Measurements from ENCODE around the gene BCL2. TPM values are rescaled to one million over a fixed set of nuclear protein-coding genes. Genes with fewer than 3 reads are reported as not detected.

The BCL2 gene
- polyA plus RNA-seq, 1 of the 3 experiments (the other 2 are of a cell fraction), result 1.5 TPM

GRCh38 chr18:63198868-63199742 lies 120.5 kb downstream of the BCL2 start (continued):
- no peak for TF ChIP-seq POLR2AphosphoS5 (IDR thresholded peaks at IDR 0.05; ENCODE audit: low read depth, low read length)
- no peak for TF ChIP-seq RXRA (IDR thresholded peaks at IDR 0.05; ENCODE audit: borderline replicate concordance, low read depth)
- TF ChIP-seq, protein P1, sequence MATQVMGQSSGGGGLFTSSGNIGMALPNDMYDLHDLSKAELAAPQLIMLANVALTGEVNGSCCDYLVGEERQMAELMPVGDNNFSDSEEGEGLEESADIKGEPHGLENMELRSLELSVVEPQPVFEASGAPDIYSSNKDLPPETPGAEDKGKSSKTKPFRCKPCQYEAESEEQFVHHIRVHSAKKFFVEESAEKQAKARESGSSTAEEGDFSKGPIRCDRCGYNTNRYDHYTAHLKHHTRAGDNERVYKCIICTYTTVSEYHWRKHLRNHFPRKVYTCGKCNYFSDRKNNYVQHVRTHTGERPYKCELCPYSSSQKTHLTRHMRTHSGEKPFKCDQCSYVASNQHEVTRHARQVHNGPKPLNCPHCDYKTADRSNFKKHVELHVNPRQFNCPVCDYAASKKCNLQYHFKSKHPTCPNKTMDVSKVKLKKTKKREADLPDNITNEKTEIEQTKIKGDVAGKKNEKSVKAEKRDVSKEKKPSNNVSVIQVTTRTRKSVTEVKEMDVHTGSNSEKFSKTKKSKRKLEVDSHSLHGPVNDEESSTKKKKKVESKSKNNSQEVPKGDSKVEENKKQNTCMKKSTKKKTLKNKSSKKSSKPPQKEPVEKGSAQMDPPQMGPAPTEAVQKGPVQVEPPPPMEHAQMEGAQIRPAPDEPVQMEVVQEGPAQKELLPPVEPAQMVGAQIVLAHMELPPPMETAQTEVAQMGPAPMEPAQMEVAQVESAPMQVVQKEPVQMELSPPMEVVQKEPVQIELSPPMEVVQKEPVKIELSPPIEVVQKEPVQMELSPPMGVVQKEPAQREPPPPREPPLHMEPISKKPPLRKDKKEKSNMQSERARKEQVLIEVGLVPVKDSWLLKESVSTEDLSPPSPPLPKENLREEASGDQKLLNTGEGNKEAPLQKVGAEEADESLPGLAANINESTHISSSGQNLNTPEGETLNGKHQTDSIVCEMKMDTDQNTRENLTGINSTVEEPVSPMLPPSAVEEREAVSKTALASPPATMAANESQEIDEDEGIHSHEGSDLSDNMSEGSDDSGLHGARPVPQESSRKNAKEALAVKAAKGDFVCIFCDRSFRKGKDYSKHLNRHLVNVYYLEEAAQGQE (IDR thresholded peaks at IDR 0.05; ENCODE audit: low read depth, low read length), result no peak
- TF ChIP-seq SMC3 (IDR thresholded peaks at IDR 0.05; ENCODE audit: low read depth, low read length), result no peak

DNA sequence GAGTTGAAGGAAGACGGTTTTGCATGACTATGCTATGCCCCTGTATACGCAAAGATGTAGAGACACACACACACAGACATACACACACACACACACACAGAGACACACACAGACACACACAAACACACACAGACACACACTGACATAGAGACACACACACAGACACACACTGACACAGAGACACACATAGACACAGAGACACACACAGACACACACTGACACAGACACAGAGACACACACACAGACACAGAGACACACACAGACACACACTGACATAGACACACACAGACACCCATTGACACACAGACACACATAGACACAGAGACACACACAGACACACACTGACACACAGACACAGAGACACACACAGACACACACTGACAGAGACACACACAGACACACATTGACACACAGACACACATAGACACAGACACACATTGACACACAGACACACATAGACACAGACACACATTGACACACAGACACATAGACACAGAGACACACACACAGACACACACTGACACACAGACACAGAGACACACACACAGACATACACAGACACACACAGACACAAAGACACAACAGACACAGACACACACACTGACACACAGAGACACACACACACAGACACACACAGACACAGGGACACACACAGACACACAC lies 121.3 kb downstream of the BCL2 start:
- Histone ChIP-seq H2AFZ (ENCODE audit: low read depth) (no peak overlapping the region), H3K4me1 (ENCODE audit: control insufficient read depth in 1 of 2, insufficient read depth in 2 of 2, low read depth in 1 of 2, low read length in 1 of 2) (no peaks in the 10 kb centered on the region), H3K79me2 (ENCODE audit: insufficient read depth) (no peaks in the 10 kb centered on the region), H3F3A (replicated peaks; ENCODE audit: insufficient read depth) (no peaks in the 10 kb centered on the region), H3K27me3 (ENCODE audit: insufficient read depth) (no peaks in the 10 kb centered on the region), H3K27ac (ENCODE audit: low read depth in 2 of 2, low read length in 1 of 2) (no peak overlapping the region), H3K4me2 (no peak overlapping the region), H3K9me3 (no peaks in the 10 kb centered on the region), H3K9ac (no peak overlapping the region), H3K9me2 (no peaks in the 10 kb centered on the region), H4K20me1 (ENCODE audit: insufficient read depth) (no peaks in the 10 kb centered on the region), H3K4me3 (ENCODE audit: low read depth in 2 of 2, low read length in 1 of 2) (no peak overlapping the region), H3K36me3 (replicated peaks in 1 of 2; ENCODE audit: control insufficient read depth in 1 of 2, insufficient read depth in 2 of 2, low read length in 1 of 2) (no peaks in the 10 kb centered on the region)
- no peak for TF ChIP-seq RFX5 (IDR thresholded peaks at IDR 0.05; ENCODE audit: low read length)
- TF ChIP-seq SIN3A (IDR thresholded peaks at IDR 0.05; ENCODE audit: borderline replicate concordance, low read depth, low read length), result no peak
- no peak for TF ChIP-seq MXI1 (IDR thresholded peaks at IDR 0.05; ENCODE audit: low read depth, low read length)
- TF ChIP-seq, protein P2, sequence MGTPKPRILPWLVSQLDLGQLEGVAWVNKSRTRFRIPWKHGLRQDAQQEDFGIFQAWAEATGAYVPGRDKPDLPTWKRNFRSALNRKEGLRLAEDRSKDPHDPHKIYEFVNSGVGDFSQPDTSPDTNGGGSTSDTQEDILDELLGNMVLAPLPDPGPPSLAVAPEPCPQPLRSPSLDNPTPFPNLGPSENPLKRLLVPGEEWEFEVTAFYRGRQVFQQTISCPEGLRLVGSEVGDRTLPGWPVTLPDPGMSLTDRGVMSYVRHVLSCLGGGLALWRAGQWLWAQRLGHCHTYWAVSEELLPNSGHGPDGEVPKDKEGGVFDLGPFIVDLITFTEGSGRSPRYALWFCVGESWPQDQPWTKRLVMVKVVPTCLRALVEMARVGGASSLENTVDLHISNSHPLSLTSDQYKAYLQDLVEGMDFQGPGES (IDR thresholded peaks at IDR 0.05; ENCODE audit: low read depth, low read length), result no peak
- TF ChIP-seq GATA2 (CRISPR knock-in tag; IDR thresholded peaks at IDR 0.05), result no peak
- TF ChIP-seq FOXM1 (IDR thresholded peaks at IDR 0.05; ENCODE audit: low read depth), result no peak
- TF ChIP-seq EP300 (IDR thresholded peaks at IDR 0.05; ENCODE audit: borderline replicate concordance in 1 of 2, low read depth in 1 of 2, low read length in 1 of 2), result no peak
- no peak for TF ChIP-seq RAD21 (IDR thresholded peaks at IDR 0.05; ENCODE audit: low read length)
- TF ChIP-seq, protein P3, sequence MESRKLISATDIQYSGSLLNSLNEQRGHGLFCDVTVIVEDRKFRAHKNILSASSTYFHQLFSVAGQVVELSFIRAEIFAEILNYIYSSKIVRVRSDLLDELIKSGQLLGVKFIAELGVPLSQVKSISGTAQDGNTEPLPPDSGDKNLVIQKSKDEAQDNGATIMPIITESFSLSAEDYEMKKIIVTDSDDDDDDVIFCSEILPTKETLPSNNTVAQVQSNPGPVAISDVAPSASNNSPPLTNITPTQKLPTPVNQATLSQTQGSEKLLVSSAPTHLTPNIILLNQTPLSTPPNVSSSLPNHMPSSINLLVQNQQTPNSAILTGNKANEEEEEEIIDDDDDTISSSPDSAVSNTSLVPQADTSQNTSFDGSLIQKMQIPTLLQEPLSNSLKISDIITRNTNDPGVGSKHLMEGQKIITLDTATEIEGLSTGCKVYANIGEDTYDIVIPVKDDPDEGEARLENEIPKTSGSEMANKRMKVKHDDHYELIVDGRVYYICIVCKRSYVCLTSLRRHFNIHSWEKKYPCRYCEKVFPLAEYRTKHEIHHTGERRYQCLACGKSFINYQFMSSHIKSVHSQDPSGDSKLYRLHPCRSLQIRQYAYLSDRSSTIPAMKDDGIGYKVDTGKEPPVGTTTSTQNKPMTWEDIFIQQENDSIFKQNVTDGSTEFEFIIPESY (IDR thresholded peaks at IDR 0.05; ENCODE audit: borderline replicate concordance, low read depth), result no peak
- no peak for TF ChIP-seq POLR2AphosphoS5 (IDR thresholded peaks at IDR 0.05; ENCODE audit: low read depth, low read length)
- TF ChIP-seq MAX (IDR thresholded peaks at IDR 0.05; ENCODE audit: low read depth), result no peak
- no peak for TF ChIP-seq GABPA (IDR thresholded peaks at IDR 0.05; ENCODE audit: low read depth)
- TF ChIP-seq, protein P4, sequence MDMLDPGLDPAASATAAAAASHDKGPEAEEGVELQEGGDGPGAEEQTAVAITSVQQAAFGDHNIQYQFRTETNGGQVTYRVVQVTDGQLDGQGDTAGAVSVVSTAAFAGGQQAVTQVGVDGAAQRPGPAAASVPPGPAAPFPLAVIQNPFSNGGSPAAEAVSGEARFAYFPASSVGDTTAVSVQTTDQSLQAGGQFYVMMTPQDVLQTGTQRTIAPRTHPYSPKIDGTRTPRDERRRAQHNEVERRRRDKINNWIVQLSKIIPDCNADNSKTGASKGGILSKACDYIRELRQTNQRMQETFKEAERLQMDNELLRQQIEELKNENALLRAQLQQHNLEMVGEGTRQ (IDR thresholded peaks at IDR 0.05; ENCODE audit: borderline replicate concordance, low read depth, low read length), result no peak
- no peak for TF ChIP-seq ELF1 (IDR thresholded peaks at IDR 0.05)
- no peak for TF ChIP-seq CTCF (IDR thresholded peaks at IDR 0.05)
- DNase-seq, result no peak
- ChIA-PET CTCF (no interaction called here), POLR2A (no interaction called here)
- 89% methylated on average over 2 of the region's 2 CpGs for WGBS (ENCODE audit: low lambda C conversion rate)

Data from SK-N-SH (cell line).